Lung (tissue), 12 donors: ENCODE data around the gene EIF2S2. TPM values are rescaled to one million over a fixed set of nuclear protein-coding genes. Genes with fewer than 3 reads are reported as not detected.

Experiments
- ATAC-seq: fragments of 200-7000 bp; cut with Tn5 transposase; one replicate; pipeline ENCODE4 v1.9.1; 2020; ENCODE audit warnings: moderate number of reproducible peaks; ENCODE audit not compliant: insufficient read depth, low FRiP score
- DNase-seq, 3 donors: peaks; one replicate each; pipeline ENCODE4 v3.0.0-alpha.2; 2013 to 2017
- H3K27ac ChIP-seq, 2 donors: one replicate each; pipeline ENCODE4 v1.5.1; 2013; ENCODE audit warnings: mild to moderate bottlenecking in 2 of 2, moderate library complexity in 2 of 2, control low read depth in 1 of 2, inconsistent platforms in 1 of 2, low read depth in 1 of 2, low read length in 1 of 2
- H3K27me3 ChIP-seq, 3 donors: one replicate each; pipeline ENCODE4 v1.5.1; 2013; ENCODE audit warnings: low read length in 2 of 3; ENCODE audit not compliant: control insufficient read depth in 3 of 3, insufficient read depth in 3 of 3
- H3K36me3 ChIP-seq, 4 donors: one replicate each; pipeline ENCODE4 v1.5.1; 2013; ENCODE audit warnings: low read length in 4 of 4, mild to moderate bottlenecking in 1 of 4, moderate library complexity in 1 of 4; ENCODE audit not compliant: control insufficient read depth in 4 of 4, insufficient read depth in 4 of 4
- H3K4me1 ChIP-seq, 5 donors: one replicate each; pipeline ENCODE4 v1.5.1; 2013; ENCODE audit warnings: low read length in 5 of 5, mild to moderate bottlenecking in 2 of 5, moderate library complexity in 1 of 5; ENCODE audit not compliant: control insufficient read depth in 5 of 5, insufficient read depth in 5 of 5
- H3K4me3 ChIP-seq: one replicate; pipeline ENCODE4 v1.5.1; 2013; ENCODE audit warnings: mild to moderate bottlenecking, control low read depth, moderate library complexity
- H3K9ac ChIP-seq, 2 donors: one replicate each; pipeline ENCODE4 v1.5.1; 2013; ENCODE audit warnings: low read length in 2 of 2, control low read depth in 1 of 2; ENCODE audit not compliant: insufficient read depth in 1 of 2
- H3K9me3 ChIP-seq, 4 donors: one replicate each; pipeline ENCODE4 v1.5.1; 2013; ENCODE audit warnings: low read length in 3 of 4, mild to moderate bottlenecking in 1 of 4, moderate library complexity in 1 of 4; ENCODE audit not compliant: control insufficient read depth in 4 of 4, insufficient read depth in 3 of 4
- WGBS, 2 donors: extraction: QIAGEN DNeasy Blood & Tissue Kit; methylation state at CpG; one replicate each; pipeline ENCODE4 v1.1.7; 2013; 5-methylcytosine and 5-hydroxymethylcytosine counted together
- polyA plus RNA-seq, 2 donors: library from polyadenylated mRNA; stranded (reverse); fragments of 200-250 nt; gene quantifications; one replicate each; pipeline ENCODE4 v1.2.1, GENCODE V29; 2013
- total RNA-seq, 2 donors: library from RNA; depleted of rRNA in 1 of 2; stranded (reverse); fragments of >200 nt in 1 of 2; gene quantifications; one replicate each; pipeline ENCODE4 v1.2.1, GENCODE V29; 2014 to 2021
- TF ChIP-seq, protein P1 (sequence below): IDR thresholded peaks from 2 replicates; pipeline ENCODE4 v1.5.1; 2012; ENCODE audit warnings: mild to moderate bottlenecking; ENCODE audit errors: control extremely low read depth, extremely low read depth
- donor health status: control.
- donor health status: control.
- donor health status: Bipolar disorder and iron deficiency.
- donor health status: healthy.
- donor health status: DM: yes; HTN: yes; CAD: no.

The EIF2S2 gene
- total and polyA plus RNA-seq, 4 donors, result 37.5 to 69.7 (median 52.1) TPM

DNA sequence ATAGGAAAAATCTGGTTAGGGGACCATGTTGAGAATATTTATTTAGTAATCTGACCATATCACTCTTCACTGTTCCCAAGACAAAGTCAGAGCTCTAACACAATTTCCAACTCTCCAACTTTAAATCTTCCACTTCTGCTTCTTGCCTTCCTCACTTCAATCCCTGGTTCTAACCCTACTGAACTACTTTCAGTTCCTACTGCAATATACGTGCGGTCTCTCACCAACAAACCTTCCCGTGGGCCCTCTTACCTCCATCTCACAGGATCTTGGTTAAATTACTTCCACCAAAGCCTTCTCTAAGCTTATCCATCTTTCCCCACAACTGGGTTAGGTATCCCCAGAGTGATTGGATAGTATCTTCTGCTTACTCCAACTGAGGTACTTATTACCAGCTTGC, 8.0 kb downstream of the EIF2S2 start:
- no peak overlapping the region for H3K27ac ChIP-seq
- 75 to 78% methylated on average over 3 of the region's 3 CpGs for WGBS, 2 donors
- ATAC-seq, result no peak
- TF ChIP-seq, protein P1, sequence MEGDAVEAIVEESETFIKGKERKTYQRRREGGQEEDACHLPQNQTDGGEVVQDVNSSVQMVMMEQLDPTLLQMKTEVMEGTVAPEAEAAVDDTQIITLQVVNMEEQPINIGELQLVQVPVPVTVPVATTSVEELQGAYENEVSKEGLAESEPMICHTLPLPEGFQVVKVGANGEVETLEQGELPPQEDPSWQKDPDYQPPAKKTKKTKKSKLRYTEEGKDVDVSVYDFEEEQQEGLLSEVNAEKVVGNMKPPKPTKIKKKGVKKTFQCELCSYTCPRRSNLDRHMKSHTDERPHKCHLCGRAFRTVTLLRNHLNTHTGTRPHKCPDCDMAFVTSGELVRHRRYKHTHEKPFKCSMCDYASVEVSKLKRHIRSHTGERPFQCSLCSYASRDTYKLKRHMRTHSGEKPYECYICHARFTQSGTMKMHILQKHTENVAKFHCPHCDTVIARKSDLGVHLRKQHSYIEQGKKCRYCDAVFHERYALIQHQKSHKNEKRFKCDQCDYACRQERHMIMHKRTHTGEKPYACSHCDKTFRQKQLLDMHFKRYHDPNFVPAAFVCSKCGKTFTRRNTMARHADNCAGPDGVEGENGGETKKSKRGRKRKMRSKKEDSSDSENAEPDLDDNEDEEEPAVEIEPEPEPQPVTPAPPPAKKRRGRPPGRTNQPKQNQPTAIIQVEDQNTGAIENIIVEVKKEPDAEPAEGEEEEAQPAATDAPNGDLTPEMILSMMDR, result no peak
- no peaks in the 10 kb centered on the region for H3K27me3 ChIP-seq
- peaks cover 26 to 47% (median 34%) of the 10 kb centered on the region in 4 donors for H3K36me3 ChIP-seq
- H3K9ac ChIP-seq, result no peak overlapping the region
- H3K9me3 ChIP-seq, result no peaks in the 10 kb centered on the region
- H3K4me1 ChIP-seq, result peaks cover 0 to 10% (median 3%) of the 10 kb centered on the region in 5 donors
- no peak overlapping the region for H3K4me3 ChIP-seq
- no peak for DNase-seq

DNA sequence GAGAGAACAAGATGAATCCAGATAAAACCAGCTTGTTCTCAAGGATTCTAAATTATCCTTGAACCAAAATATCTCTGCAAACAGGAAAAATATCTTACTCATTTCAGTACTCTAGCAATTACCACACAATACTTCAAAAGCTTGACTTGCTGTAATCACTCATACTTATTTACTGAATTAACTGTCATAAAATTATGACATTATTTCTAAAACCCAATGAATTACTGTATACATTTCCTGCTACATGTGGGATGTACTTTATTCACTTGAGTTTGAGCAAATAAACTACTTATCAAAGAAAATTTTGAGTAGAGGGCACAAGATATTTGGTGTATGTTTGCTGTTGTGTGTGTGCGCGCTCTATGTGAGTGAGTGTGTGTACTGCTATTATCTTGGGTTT, 9.7 kb downstream of the EIF2S2 start:
- TF ChIP-seq, protein P1, result no peak
- ATAC-seq (no peak), DNase-seq (no peak)
- no peaks in the 10 kb centered on the region for H3K27me3 ChIP-seq
- no peak overlapping the region for H3K4me3 ChIP-seq
- WGBS, 2 donors, result 98 to 100% methylated on average over 2 of the region's 2 CpGs
- peaks cover 30 to 48% (median 42%) of the 10 kb centered on the region in 4 donors for H3K36me3 ChIP-seq
- H3K4me1 ChIP-seq, result peaks cover 0 to 7% (median 3%) of the 10 kb centered on the region in 5 donors
- H3K9ac ChIP-seq, result no peak overlapping the region
- H3K9me3 ChIP-seq, result no peaks in the 10 kb centered on the region
- no peak overlapping the region for H3K27ac ChIP-seq

DNA sequence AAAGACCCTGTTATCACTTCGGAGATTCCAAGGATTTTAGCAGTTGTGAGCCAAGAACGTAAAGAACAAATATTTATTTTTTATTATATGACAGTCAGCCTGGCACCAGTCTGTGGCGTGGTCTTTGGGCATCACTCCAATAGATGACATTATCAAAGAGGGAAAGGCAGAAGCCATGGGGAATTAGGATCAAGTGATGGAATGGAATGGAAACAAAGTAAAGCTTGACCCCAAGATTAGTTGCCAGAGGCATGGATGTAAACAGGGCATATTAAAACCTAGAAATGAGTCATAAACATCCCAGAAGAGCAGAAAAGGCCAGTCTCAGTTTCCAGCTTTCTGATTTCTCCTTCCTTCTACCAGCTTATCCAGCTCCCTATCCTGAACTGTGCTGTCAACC, 11.5 kb downstream of the EIF2S2 start:
- Histone ChIP-seq H3K4me3 (no peak overlapping the region), H3K4me1 (peaks cover 0 to 3% (median 2%) of the 10 kb centered on the region in 5 donors), H3K9ac (no peak overlapping the region), H3K27ac (no peak overlapping the region), H3K9me3 (no peaks in the 10 kb centered on the region), H3K36me3 (peaks cover 41 to 64% (median 56%) of the 10 kb centered on the region in 4 donors), H3K27me3 (no peaks in the 10 kb centered on the region)
- ATAC-seq, result no peak
- TF ChIP-seq, protein P1, result no peak
- no peak for DNase-seq
- 60 to 70% methylated on average over 3 of the region's 3 CpGs for WGBS, 2 donors

DNA sequence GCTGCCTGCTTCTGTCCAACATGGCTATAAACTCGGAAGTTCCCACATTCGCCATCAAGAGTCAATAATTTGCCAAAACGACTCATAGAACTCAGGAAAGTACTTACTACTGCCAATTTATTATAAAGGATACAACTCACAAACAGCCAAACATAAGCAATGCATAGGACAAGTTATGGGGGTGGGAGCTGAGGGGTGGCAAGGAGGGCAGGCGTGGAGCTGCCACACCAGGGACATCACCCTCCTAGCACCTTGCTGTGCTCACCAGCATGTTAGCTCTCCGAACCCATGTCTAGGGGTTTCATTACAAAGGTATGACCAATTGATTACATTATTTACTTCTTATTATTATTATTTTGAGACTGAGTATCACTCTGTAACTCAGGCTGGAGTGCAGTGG, 12.4 kb downstream of the EIF2S2 start:
- no peak for ATAC-seq
- no peaks in the 10 kb centered on the region for H3K27me3 ChIP-seq

More for the DNA sequence above, 12.4 kb downstream of the EIF2S2 start:
- Histone ChIP-seq H3K4me3 (no peak overlapping the region), H3K36me3 (peaks cover 38 to 56% (median 54%) of the 10 kb centered on the region in 4 donors), H3K27ac (no peak overlapping the region), H3K9ac (no peak overlapping the region), H3K9me3 (no peaks in the 10 kb centered on the region), H3K4me1 (peaks cover 0 to 3% (median 2%) of the 10 kb centered on the region in 5 donors)
- DNase-seq, result no peak
- WGBS, 2 donors, result 89 to 94% methylated on average over 5 of the region's 5 CpGs
- TF ChIP-seq, protein P1, result no peak
